Measurements from ENCODE around the gene TIGD2. TPM values are rescaled to one million over a fixed set of nuclear protein-coding genes. Genes with fewer than 3 reads are reported as not detected.

TIGD2 gene
- total RNA-seq, 4 donors from 2014 or later, result 3.7 to 5.4 (median 3.9) TPM

DNA sequence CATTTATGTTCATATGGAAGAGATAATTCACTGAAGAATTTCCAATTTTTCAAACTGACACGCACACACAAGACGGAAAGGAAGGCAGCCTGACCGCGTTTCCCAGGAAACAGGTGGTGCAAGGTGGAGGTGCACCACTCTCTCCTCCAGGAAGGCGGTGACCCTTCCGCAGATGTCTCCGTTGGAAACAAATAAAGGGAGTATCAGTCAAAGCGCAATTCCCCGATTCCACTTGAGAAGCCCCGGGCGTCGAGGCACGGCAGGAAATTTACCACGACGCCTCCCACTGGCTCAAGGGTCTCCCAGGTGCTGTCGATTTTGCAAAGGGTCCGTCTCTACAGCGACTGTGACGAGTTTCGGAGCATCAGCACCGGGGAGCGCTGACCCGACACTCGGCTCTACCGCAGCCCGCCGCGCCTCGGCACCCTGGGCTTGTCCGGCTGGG is 770 bp upstream of the TIGD2 start:
- H3K4me3 ChIP-seq (ENCODE audit: low read depth, poor library complexity, severe bottlenecking), result peak overlapping the region; percentile 71
- 0 to 2% methylated on average over 29 to 30 of the region's 30 CpGs for WGBS, 2 donors
- intact Hi-C loops (cut with DNase I; ENCODE audit: low total_unique reads), result no loop called here
- peak in 1 of 2 donors; percentile 17 for DNase-seq (ENCODE audit: low spot score in 2 of 2)
- TF ChIP-seq, protein P1, sequence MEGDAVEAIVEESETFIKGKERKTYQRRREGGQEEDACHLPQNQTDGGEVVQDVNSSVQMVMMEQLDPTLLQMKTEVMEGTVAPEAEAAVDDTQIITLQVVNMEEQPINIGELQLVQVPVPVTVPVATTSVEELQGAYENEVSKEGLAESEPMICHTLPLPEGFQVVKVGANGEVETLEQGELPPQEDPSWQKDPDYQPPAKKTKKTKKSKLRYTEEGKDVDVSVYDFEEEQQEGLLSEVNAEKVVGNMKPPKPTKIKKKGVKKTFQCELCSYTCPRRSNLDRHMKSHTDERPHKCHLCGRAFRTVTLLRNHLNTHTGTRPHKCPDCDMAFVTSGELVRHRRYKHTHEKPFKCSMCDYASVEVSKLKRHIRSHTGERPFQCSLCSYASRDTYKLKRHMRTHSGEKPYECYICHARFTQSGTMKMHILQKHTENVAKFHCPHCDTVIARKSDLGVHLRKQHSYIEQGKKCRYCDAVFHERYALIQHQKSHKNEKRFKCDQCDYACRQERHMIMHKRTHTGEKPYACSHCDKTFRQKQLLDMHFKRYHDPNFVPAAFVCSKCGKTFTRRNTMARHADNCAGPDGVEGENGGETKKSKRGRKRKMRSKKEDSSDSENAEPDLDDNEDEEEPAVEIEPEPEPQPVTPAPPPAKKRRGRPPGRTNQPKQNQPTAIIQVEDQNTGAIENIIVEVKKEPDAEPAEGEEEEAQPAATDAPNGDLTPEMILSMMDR (IDR thresholded peaks at IDR 0.05), result no peak
- TF ChIP-seq POLR2A (IDR thresholded peaks at IDR 0.05), result no peak

- intact Hi-C loops (cut with DNase I; ENCODE audit: low total_unique reads), result no loop called here
- peak in 1 of 2 donors; percentile 37 for DNase-seq (ENCODE audit: low spot score in 2 of 2)
- TF ChIP-seq POLR2A (IDR thresholded peaks at IDR 0.05), result no peak
- TF ChIP-seq, protein P1 (IDR thresholded peaks at IDR 0.05), result no peak
- peak overlapping the region; percentile 71 for H3K4me3 ChIP-seq (ENCODE audit: low read depth, poor library complexity, severe bottlenecking)
- WGBS, 2 donors, result 15 to 20% methylated on average over 15 of the region's 15 CpGs
Observed at GRCh38 chr4:89111833-89112563, 665 bp downstream of the TIGD2 start.

DNA sequence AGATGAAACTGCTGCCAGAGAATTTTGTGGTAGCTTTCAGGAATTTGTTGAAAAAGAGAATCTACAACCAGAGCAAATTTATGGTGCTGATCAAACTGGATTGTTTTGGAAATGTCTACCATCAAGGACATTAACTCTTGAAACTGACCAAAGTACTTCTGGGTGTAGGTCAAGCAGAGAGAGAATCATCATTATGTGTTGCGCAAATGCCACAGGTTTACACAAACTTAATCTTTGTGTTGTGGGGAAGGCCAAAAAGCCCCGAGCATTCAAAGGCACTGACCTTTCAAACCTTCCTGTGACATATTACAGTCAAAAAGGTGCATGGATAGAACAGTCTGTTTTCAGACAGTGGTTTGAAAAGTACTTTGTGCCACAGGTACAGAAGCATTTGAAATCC is 2.1 kb downstream of the TIGD2 start:
- no peak for DNase-seq (ENCODE audit: low spot score in 2 of 2)
- H3K4me3 ChIP-seq (ENCODE audit: low read depth, poor library complexity, severe bottlenecking), result no peak overlapping the region
- TF ChIP-seq, protein P1 (IDR thresholded peaks at IDR 0.05), result no peak
- no peak for TF ChIP-seq POLR2A (IDR thresholded peaks at IDR 0.05)
- intact Hi-C loops (cut with DNase I; ENCODE audit: low total_unique reads), result no loop called here
- WGBS, 2 donors, result 90 to 97% methylated on average over 2 of the region's 2 CpGs

GRCh38 chr4:89114100-89114499 is 2.8 kb downstream of the TIGD2 start:
- no peak overlapping the region for H3K4me3 ChIP-seq (ENCODE audit: low read depth, poor library complexity, severe bottlenecking)
- intact Hi-C loops (cut with DNase I; ENCODE audit: low total_unique reads), result no loop called here
- WGBS, 2 donors, result 90 to 97% methylated on average over 3 of the region's 3 CpGs
- DNase-seq (ENCODE audit: low spot score in 2 of 2), result no peak
- TF ChIP-seq, protein P1 (IDR thresholded peaks at IDR 0.05), result no peak
- TF ChIP-seq POLR2A (IDR thresholded peaks at IDR 0.05), result no peak

DNA sequence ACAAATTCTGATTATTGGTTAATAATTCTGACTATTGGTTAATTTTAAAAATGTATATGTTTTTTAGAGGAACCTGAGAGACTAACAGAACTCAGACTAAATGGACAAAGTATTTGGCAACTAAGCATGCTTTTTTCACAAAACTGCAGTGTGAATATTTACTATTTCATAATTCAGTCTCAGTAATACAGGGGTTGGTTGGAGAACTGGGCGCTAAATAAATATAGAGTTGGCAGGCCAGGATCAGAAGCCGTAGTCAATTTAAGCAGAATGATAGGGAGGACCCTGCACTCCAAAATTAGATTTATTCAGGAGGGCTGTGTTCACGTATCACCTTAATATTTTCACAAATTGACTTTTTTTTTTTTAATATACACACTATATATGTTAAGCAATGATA is 5.8 kb downstream of the TIGD2 start:
- no peak for TF ChIP-seq POLR2A (IDR thresholded peaks at IDR 0.05)
- TF ChIP-seq, protein P1 (IDR thresholded peaks at IDR 0.05), result no peak
- H3K4me3 ChIP-seq (ENCODE audit: low read depth, poor library complexity, severe bottlenecking), result no peak overlapping the region
- no peak for DNase-seq (ENCODE audit: low spot score in 2 of 2)
- WGBS, 2 donors, result 63 to 95% methylated on average over 3 of the region's 3 CpGs
- intact Hi-C loops (cut with DNase I; ENCODE audit: low total_unique reads), result no loop called here

- DNase-seq (ENCODE audit: low spot score in 2 of 2), result no peak
- no peak overlapping the region for H3K4me3 ChIP-seq (ENCODE audit: low read depth, poor library complexity, severe bottlenecking)
- intact Hi-C loops (cut with DNase I; ENCODE audit: low total_unique reads), result no loop called here
- WGBS, 2 donors, result 58 to 92% methylated on average over 1 of the region's 1 CpG
- TF ChIP-seq, protein P1 (IDR thresholded peaks at IDR 0.05), result no peak
- TF ChIP-seq POLR2A (IDR thresholded peaks at IDR 0.05), result no peak
Observed at GRCh38 chr4:89119166-89119565, 7.8 kb downstream of the TIGD2 start.

Data from lower leg skin (tissue), 4 donors.